ENCODE measurements around the gene IZUMO4. TPM values are rescaled to one million over a fixed set of nuclear protein-coding genes. Genes with fewer than 3 reads are reported as not detected.
A peak's percentile ranks its signal among the peaks of the same experiment; 100 is the strongest.

IZUMO4 gene
- total and polyA plus RNA-seq, 4 donors, result 1.2 to 1.4 (median 1.2) TPM

GRCh38 chr19:2080336-2080988 is 16.3 kb upstream of the IZUMO4 start (continued):
- TF ChIP-seq ATF3 (IDR thresholded peaks at IDR 0.05) (no peak), NR2F2 (IDR thresholded peaks at IDR 0.05) (no peak)

- H3K9me3 ChIP-seq (ENCODE audit: control insufficient read depth in 4 of 4, low read length in 3 of 4), result no peaks in the 10 kb centered on the region
- no peak overlapping the region for H3K4me3 ChIP-seq (ENCODE audit: low read depth in 1 of 3, low read length in 3 of 3)
- no peak for TF ChIP-seq FOXA2 (IDR thresholded peaks at IDR 0.05)
- TF ChIP-seq GABPA (IDR thresholded peaks at IDR 0.05 in 1 of 2, conservative IDR thresholded peaks at IDR 0.05 in 1 of 2), result no peak
- TF ChIP-seq EGR1 (IDR thresholded peaks at IDR 0.05; ENCODE audit: low read depth in 2 of 2), result no peak
- no peak for TF ChIP-seq FOXA1 (IDR thresholded peaks at IDR 0.05)
- DNase-seq (ENCODE audit: low spot score), result no peak
- WGBS, result 86% methylated on average over 30 of the region's 30 CpGs
- no peaks in the 10 kb centered on the region for H3K27me3 ChIP-seq (ENCODE audit: control insufficient read depth in 4 of 4, insufficient read depth in 4 of 4, low read length in 3 of 4)
- peaks cover 0 to 2% (median under 1%) of the 10 kb centered on the region in 4 donors for H3K4me1 ChIP-seq (ENCODE audit: control insufficient read depth in 4 of 4, insufficient read depth in 4 of 4, low read length in 3 of 4)
- H3K36me3 ChIP-seq (ENCODE audit: control insufficient read depth in 4 of 4, insufficient read depth in 3 of 4, low read depth in 1 of 4, low read length in 3 of 4), result peaks cover 5 to 28% (median 12%) of the 10 kb centered on the region in 4 donors
- peak overlapping the region in 1 of 2 donors; percentile 5 for H3K9ac ChIP-seq (ENCODE audit: low read depth in 1 of 2, low read length in 2 of 2)
- peak overlapping the region; percentile 36 to 59 for H3K27ac ChIP-seq (ENCODE audit: low read depth in 1 of 2, low read length in 2 of 2)
Observed at GRCh38 chr19:2081873-2082810, 14.6 kb upstream of the IZUMO4 start.

GRCh38 chr19:2083174-2083854 is 13.4 kb upstream of the IZUMO4 start:
- 79% methylated on average over 20 of the region's 20 CpGs for WGBS
- no peak for DNase-seq (ENCODE audit: low spot score)
- peaks cover 0 to 10% (median 4%) of the 10 kb centered on the region in 4 donors for H3K4me1 ChIP-seq (ENCODE audit: control insufficient read depth in 4 of 4, insufficient read depth in 4 of 4, low read length in 3 of 4)
- TF ChIP-seq EGR1 (IDR thresholded peaks at IDR 0.05; ENCODE audit: low read depth in 2 of 2) (no peak), REST (IDR thresholded peaks at IDR 0.05) (no peak), HNF4G (IDR thresholded peaks at IDR 0.05) (no peak), JUND (IDR thresholded peaks at IDR 0.05) (no peak), NR2F2 (IDR thresholded peaks at IDR 0.05) (no peak), SP1 (IDR thresholded peaks at IDR 0.05) (no peak), FOXA1 (IDR thresholded peaks at IDR 0.05) (no peak)
- H3K9me3 ChIP-seq (ENCODE audit: control insufficient read depth in 4 of 4, low read length in 3 of 4), result no peaks in the 10 kb centered on the region
- H3K36me3 ChIP-seq (ENCODE audit: control insufficient read depth in 4 of 4, insufficient read depth in 3 of 4, low read depth in 1 of 4, low read length in 3 of 4), result peaks cover 0 to 17% (median 8%) of the 10 kb centered on the region in 4 donors
- H3K27me3 ChIP-seq (ENCODE audit: control insufficient read depth in 4 of 4, insufficient read depth in 4 of 4, low read length in 3 of 4), result no peaks in the 10 kb centered on the region
- peak overlapping the region in 2 of 3 donors; percentile 2 to 27 for H3K4me3 ChIP-seq (ENCODE audit: low read depth in 1 of 3, low read length in 3 of 3)
- no peak overlapping the region for H3K9ac ChIP-seq (ENCODE audit: low read depth in 1 of 2, low read length in 2 of 2)
- H3K27ac ChIP-seq (ENCODE audit: low read depth in 1 of 2, low read length in 2 of 2), result peak overlapping the region; percentile 37 to 64

All from liver (tissue), 9 donors.